ENCODE data around the gene SVBP. TPM values are rescaled to one million over a fixed set of nuclear protein-coding genes. Genes with fewer than 3 reads are reported as not detected.

SVBP gene
- total and polyA plus RNA-seq, 2 of the 8 experiments (the other 6 are each of a cell fraction or from before 2014, with no cell fraction given): 29.7 to 30.2 TPM

- no peak overlapping the region for H2BK12ac ChIP-seq (ENCODE audit: low read depth, low read length)
- H3K79me2 ChIP-seq (ENCODE audit: control insufficient read depth in 1 of 2, insufficient read depth in 2 of 2, low read length in 2 of 2): peaks cover 4 to 15% of the 10 kb centered on the region in 2 experiments; a peak in 3 of 4 replicates
- no peak overlapping the region for H3K27ac ChIP-seq (ENCODE audit: low read depth, low read length)
- POLR2A ChIA-PET (ENCODE audit: partially characterized antibody): interaction anchor here (0.7 kb wide), 1 partner anchor 297 kb away, joined by 3 read pairs; no protein-coding TSS in a partner anchor
- peaks cover 0 to 19% (median 14%) of the 10 kb centered on the region in 4 experiments; a peak in 6 of 8 replicates for H3K36me3 ChIP-seq (ENCODE audit: control insufficient read depth in 2 of 4, insufficient read depth in 4 of 4, low read length in 3 of 4)
- H3K4me3 ChIP-seq (ENCODE audit: extremely low read depth in 1 of 4, insufficient read depth in 2 of 4, low read depth in 3 of 4, low read length in 4 of 4): no peak overlapping the region
- CTCF ChIA-PET (ENCODE audit: partially characterized antibody): interaction anchor here (0.6 to 1.9 kb wide), 5 partner anchors 9 to 951 kb away, joined by 3 to 7 read pairs (median 3); no protein-coding TSS in a partner anchor
- WGBS, 2 experiments (ENCODE audit: extremely low coverage in 1 of 2, insufficient coverage in 1 of 2, insufficient read length in 1 of 2, insufficient replicate concordance in 2 of 2, low coverage in 1 of 2, low lambda C conversion rate in 2 of 2, missing lambda C conversion rate in 1 of 2): 90% methylated on average over 5 of the region's 5 CpGs; no CpG with 5 or more reads in 1 of the 2 experiments
- no peak overlapping the region for H2BK20ac ChIP-seq (ENCODE audit: low read length)
- no peak overlapping the region for H3K23ac ChIP-seq (ENCODE audit: insufficient read length)
- H3K4ac ChIP-seq (replicated peaks; ENCODE audit: insufficient read length, low read depth, low read length): no peak overlapping the region
- no peaks in the 10 kb centered on the region for H3K9me3 ChIP-seq (ENCODE audit: insufficient read depth in 2 of 2, low read depth in 1 of 2, low read length in 1 of 2)
- H3K18ac ChIP-seq (ENCODE audit: extremely low read depth, low read length): no peak overlapping the region
- no peak overlapping the region for H4K8ac ChIP-seq (ENCODE audit: extremely low read depth, insufficient read depth, low read length)
- no peak for DNase-seq (ENCODE audit: low read depth in 1 of 2, low spot score in 2 of 2)
- no peaks in the 10 kb centered on the region; a peak in 2 of 7 replicates for H3K4me1 ChIP-seq (replicated peaks in 1 of 4; ENCODE audit: control insufficient read depth in 3 of 4, insufficient read depth in 4 of 4, low read length in 3 of 4)
- H3K14ac ChIP-seq (ENCODE audit: insufficient read length): no peak overlapping the region
- H3K79me1 ChIP-seq (ENCODE audit: low read depth, low read length): no peaks in the 10 kb centered on the region
- no peak overlapping the region for H4K91ac ChIP-seq (replicated peaks; ENCODE audit: insufficient read length, low read length)
- H2BK15ac ChIP-seq (ENCODE audit: low read length): no peak overlapping the region
- no peak for TF ChIP-seq SIN3A (conservative IDR thresholded peaks at IDR 0.05 in 1 of 2, IDR thresholded peaks at IDR 0.05 in 1 of 2; ENCODE audit: low read depth in 1 of 2, low read length in 2 of 2)
- TF ChIP-seq TBP (IDR thresholded peaks at IDR 0.05; ENCODE audit: low read depth, low read length): no peak
- no peak for TF ChIP-seq CHD1 (IDR thresholded peaks at IDR 0.05; ENCODE audit: low read depth, low read length)
- no peak for TF ChIP-seq BACH1 (IDR thresholded peaks at IDR 0.05; ENCODE audit: low read length)
- no peak overlapping the region for H2BK120ac ChIP-seq (replicated peaks; ENCODE audit: low read depth, low read length)
- peaks cover 0 to 4% of the 10 kb centered on the region in 2 experiments for H4K20me1 ChIP-seq (replicated peaks in 1 of 2; ENCODE audit: control insufficient read depth in 1 of 2, insufficient read depth in 2 of 2, low read length in 2 of 2)
- H3K56ac ChIP-seq (replicated peaks; ENCODE audit: insufficient read length, low read depth, low read length): no peak overlapping the region
- H2BK5ac ChIP-seq (ENCODE audit: low read depth, low read length): no peak overlapping the region
- H2AFZ ChIP-seq (ENCODE audit: low read length): no peak overlapping the region
- no peak overlapping the region for H3K9ac ChIP-seq (replicated peaks in 1 of 4; ENCODE audit: extremely low read depth in 1 of 4, low read depth in 3 of 4, low read length in 3 of 4)
- no peak overlapping the region for H3K4me2 ChIP-seq (ENCODE audit: insufficient read depth in 1 of 2, low read depth in 2 of 2, low read length in 2 of 2)
- no peak overlapping the region for H2AK5ac ChIP-seq (ENCODE audit: low read depth, low read length)
- H4K5ac ChIP-seq (ENCODE audit: insufficient read length, low read depth, low read length): no peak overlapping the region
- H3K27me3 ChIP-seq (replicated peaks in 1 of 4; ENCODE audit: control insufficient read depth in 3 of 4, extremely low read depth in 1 of 4, insufficient read depth in 3 of 4, low read length in 3 of 4): no peaks in the 10 kb centered on the region
- FAIRE-seq: no peak
- H3K23me2 ChIP-seq (ENCODE audit: low read depth, low read length): peaks cover 7% of the 10 kb centered on the region
Observed at GRCh38 chr1:42762269-42762668, 54.9 kb downstream of the SVBP start.

Measured in H1 (cell line).